ENCODE results near the gene CORO1C. TPM values are rescaled to one million over a fixed set of nuclear protein-coding genes. Genes with fewer than 3 reads are reported as not detected.
"Not testable (repeated sequence)": the region's sequence is repeated elsewhere in the genome, so short reads cannot be mapped to it uniquely, and the experiment has no call there.

Gene CORO1C
- total RNA-seq, 1 experiment from 2014 or later = 14.9 TPM

DNA sequence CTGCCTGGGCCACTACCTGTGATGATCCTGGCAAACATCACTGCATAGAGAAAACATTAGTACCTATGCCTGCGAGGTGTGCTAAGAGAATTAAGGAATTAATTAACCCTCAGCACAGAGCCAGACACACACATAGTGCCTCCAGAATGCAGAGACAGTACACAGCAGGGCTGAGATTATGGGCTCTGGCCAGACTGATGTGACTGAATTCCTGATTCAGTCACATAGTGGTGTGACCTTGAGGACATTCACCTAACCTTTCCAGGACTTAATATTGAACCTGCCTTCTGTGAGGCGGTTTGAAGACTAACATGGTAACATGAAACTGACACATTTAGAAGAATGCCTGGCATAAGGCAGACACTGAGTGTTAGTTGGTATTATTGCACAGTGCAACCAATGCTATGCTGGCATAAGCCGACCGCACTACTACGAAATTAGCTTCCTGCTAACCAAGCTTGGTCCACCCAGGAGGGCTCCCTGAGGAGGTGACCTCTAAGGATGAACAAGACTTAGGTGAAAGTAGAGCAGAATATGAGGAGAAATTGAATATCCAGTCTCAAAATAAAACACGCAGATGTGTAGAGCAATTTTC lies 65.6 kb downstream of the CORO1C start:
- Histone ChIP-seq H3K9ac (ENCODE audit: low read length) (peak overlapping the region; percentile 18; the same call in 1 of the 2 replicates), H3K36me3 (ENCODE audit: insufficient read depth, low read length) (no peaks in the 10 kb centered on the region), H3K4me1 (ENCODE audit: low read length) (peaks cover 51% of the 10 kb centered on the region), H3K79me2 (ENCODE audit: low read length) (no peaks in the 10 kb centered on the region), H3K27ac (ENCODE audit: low read length) (no peak overlapping the region), H3K9me2 (replicated peaks; ENCODE audit: insufficient read depth, low read length) (no peaks in the 10 kb centered on the region), H4K20me1 (ENCODE audit: insufficient read depth, low read depth, low read length) (peaks cover 15% of the 10 kb centered on the region; the same call in 1 of the 2 replicates), H3K27me3 (ENCODE audit: low read length) (no peaks in the 10 kb centered on the region), H2AFZ (ENCODE audit: low read length) (no peak overlapping the region), H3K4me3 (ENCODE audit: low read length) (no peak overlapping the region), H3K9me3 (ENCODE audit: low read length) (peaks cover 3% of the 10 kb centered on the region; the same call in 1 of the 2 replicates), H3K4me2 (ENCODE audit: low read depth, low read length, poor library complexity, severe bottlenecking) (peak overlapping the region; percentile 87)
- no peak for DNase-seq

DNA sequence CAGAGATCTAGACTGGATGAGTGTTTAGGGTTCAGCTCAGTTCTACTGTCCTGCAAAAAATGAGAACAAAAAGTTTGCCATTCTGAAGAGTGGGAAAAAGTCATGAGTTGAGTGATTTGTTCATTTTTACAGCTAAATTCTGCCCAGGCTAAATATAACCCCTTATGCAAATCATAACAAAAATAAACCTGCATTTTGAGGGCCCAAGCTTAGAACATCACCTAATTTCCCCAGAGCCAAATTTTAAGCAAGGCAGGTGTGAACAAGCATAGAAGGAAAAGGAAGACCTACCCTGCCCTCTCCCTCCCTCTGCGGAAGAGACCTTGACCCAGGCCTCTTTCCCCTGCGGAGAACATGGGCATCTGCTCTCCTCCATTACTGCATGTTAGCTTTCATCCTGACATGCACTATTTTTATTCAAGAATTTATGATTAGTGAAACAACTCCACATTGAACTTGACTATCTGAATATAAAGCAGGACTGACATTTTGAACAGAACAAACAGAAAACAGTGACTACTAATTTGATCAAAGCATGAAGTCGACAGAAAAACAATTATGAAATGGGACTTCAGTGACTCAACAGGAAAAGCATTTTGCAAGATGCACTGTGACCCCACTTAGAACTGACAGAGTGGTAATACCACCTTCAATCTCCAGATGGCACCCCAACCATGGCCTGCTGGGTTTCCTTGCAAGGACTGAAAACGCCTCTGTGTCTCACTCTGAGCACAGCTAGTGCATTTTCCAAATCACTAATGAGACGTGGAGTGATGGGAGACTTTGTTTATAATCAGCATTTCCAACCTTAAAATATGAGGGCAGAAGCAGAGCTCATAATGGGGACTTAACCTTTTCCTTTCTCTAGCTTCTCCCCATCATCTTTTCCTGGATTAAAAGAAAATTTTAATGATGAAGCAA lies 66.7 kb downstream of the CORO1C start:
- H3K27me3 ChIP-seq (ENCODE audit: low read length) = no peaks in the 10 kb centered on the region
- no peaks in the 10 kb centered on the region for H3K79me2 ChIP-seq (ENCODE audit: low read length)
- peaks cover 51% of the 10 kb centered on the region for H3K4me1 ChIP-seq (ENCODE audit: low read length)
- peak overlapping the region; percentile 91 for H3K27ac ChIP-seq (ENCODE audit: low read length)
- H2AFZ ChIP-seq (ENCODE audit: low read length) = no peak overlapping the region
- H3K4me2 ChIP-seq (ENCODE audit: low read depth, low read length, poor library complexity, severe bottlenecking) = peak overlapping the region; percentile 87
- no peaks in the 10 kb centered on the region for H3K36me3 ChIP-seq (ENCODE audit: insufficient read depth, low read length)
- DNase-seq = peak; percentile 93
- H3K9me3 ChIP-seq (ENCODE audit: low read length) = peaks cover 3% of the 10 kb centered on the region; the same call in 1 of the 2 replicates
- H4K20me1 ChIP-seq (ENCODE audit: insufficient read depth, low read depth, low read length) = peaks cover 15% of the 10 kb centered on the region; the same call in 1 of the 2 replicates
- peak overlapping the region; percentile 48 for H3K9ac ChIP-seq (ENCODE audit: low read length)
- H3K4me3 ChIP-seq (ENCODE audit: low read length) = peak overlapping the region; percentile 55
- no peaks in the 10 kb centered on the region for H3K9me2 ChIP-seq (replicated peaks; ENCODE audit: insufficient read depth, low read length)

DNA sequence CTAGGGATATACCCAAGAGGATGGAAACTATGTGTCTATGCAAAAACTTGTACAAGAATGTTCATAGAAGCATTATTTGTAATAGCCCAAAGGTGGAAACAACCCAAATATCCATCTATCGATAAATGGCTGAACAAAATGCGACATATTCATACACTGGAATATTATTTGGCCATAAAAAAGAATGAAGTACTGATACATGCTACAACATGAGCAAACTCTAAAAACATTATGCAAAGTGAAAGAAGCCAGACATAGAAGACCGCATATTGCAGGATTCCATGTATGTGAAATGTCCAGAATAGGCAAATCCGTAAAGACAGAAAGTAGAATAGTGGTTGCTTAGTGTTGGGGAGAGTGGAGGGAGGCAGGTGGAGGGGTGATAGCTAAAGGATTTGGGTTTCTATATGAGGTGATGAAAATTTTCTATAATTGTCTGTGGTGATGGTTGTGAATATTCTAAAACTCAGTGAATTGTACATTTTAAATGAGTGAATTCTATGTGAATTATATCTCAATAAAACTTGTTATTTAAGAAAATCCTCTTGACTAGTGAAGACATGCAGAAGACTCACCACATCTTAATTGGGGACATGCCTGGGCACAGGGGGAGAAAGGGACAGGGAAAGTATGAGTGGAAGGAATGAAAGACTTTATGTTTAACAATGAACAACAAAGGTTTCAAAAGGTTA lies 67.8 kb downstream of the CORO1C start:
- Histone ChIP-seq H4K20me1 (ENCODE audit: insufficient read depth, low read depth, low read length) (peaks cover 15% of the 10 kb centered on the region; the same call in 1 of the 2 replicates), H3K36me3 (ENCODE audit: insufficient read depth, low read length) (no peaks in the 10 kb centered on the region), H3K79me2 (ENCODE audit: low read length) (no peaks in the 10 kb centered on the region), H3K4me2 (ENCODE audit: low read depth, low read length, poor library complexity, severe bottlenecking) (peak overlapping the region; percentile 87), H2AFZ (ENCODE audit: low read length) (no peak overlapping the region), H3K9ac (ENCODE audit: low read length) (no peak overlapping the region), H3K4me1 (ENCODE audit: low read length) (peaks cover 51% of the 10 kb centered on the region), H3K27me3 (ENCODE audit: low read length) (no peaks in the 10 kb centered on the region), H3K4me3 (ENCODE audit: low read length) (no peak overlapping the region), H3K9me3 (ENCODE audit: low read length) (peaks cover 3% of the 10 kb centered on the region; the same call in 1 of the 2 replicates), H3K9me2 (replicated peaks; ENCODE audit: insufficient read depth, low read length) (no peaks in the 10 kb centered on the region), H3K27ac (ENCODE audit: low read length) (peak overlapping the region; percentile 91)
- DNase-seq = no peak

DNA sequence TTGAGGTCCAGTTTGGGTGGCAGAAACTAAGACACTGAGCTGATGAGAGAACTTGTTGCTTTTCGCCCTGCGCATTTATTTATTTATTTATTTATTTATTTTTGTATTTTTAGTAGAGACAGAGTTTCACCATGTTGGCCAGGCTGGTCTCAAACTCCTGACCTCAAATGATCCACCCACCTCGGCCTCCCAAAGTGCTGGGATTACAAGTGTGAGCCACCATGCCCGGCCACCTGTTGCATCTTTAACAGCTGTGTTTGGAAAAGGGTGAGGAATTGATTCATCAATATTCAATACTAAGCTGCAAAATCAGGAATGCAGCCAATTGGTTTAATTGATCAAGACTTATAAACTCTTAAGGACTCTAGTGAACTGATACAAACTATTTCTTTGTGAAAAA lies 73.2 kb downstream of the CORO1C start:
- not testable (repeated sequence) for H2AFZ ChIP-seq (ENCODE audit: low read length); H3K4me2 ChIP-seq (ENCODE audit: low read depth, low read length, poor library complexity, severe bottlenecking)

DNA sequence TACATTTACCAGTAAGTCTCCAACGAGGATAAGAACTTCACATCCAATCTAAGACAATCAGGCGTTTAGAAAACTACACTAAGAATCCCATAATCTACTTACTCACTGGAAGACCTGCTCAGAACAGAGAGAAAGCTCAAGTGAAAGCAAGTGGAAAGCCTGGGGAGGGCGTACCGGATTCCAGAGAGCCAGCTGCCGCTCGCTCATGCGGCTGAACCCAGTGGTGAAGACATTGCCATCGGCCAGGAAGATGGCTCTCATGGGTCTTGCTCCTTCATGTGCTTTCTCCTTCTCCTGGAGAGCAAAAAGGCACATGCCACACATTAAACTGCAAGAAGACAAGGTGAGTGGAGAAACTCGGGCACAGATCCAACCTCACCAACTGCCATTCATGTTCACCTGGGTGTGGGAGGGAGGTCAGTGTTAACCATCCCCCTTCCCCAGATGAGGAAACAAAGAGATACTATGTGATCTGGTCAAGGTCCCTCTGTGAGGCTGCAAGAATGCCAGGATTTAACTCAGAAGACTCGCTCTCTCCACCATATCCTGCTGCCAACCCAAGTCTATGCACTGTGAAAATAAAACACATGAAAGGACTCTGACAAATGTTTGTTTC lies 74.1 kb downstream of the CORO1C start:
- Histone ChIP-seq H3K27ac (ENCODE audit: low read length) (no peak overlapping the region), H3K4me3 (ENCODE audit: low read length) (no peak overlapping the region), H3K4me2 (ENCODE audit: low read depth, low read length, poor library complexity, severe bottlenecking) (no peak overlapping the region), H3K9me3 (ENCODE audit: low read length) (no peaks in the 10 kb centered on the region), H3K36me3 (ENCODE audit: insufficient read depth, low read length) (no peaks in the 10 kb centered on the region), H3K4me1 (ENCODE audit: low read length) (peaks cover 19% of the 10 kb centered on the region), H4K20me1 (ENCODE audit: insufficient read depth, low read depth, low read length) (no peaks in the 10 kb centered on the region), H3K9me2 (replicated peaks; ENCODE audit: insufficient read depth, low read length) (no peaks in the 10 kb centered on the region), H3K27me3 (ENCODE audit: low read length) (peaks cover 2% of the 10 kb centered on the region; the same call in 1 of the 2 replicates), H3K9ac (ENCODE audit: low read length) (no peak overlapping the region), H3K79me2 (ENCODE audit: low read length) (no peaks in the 10 kb centered on the region), H2AFZ (ENCODE audit: low read length) (no peak overlapping the region)
- DNase-seq = no peak

More for the DNA sequence above, 73.2 kb downstream of the CORO1C start:
- not testable (repeated sequence) for H3K9me2 ChIP-seq (replicated peaks; ENCODE audit: insufficient read depth, low read length); H3K36me3 ChIP-seq (ENCODE audit: insufficient read depth, low read length); DNase-seq; H3K27me3 ChIP-seq (ENCODE audit: low read length); H4K20me1 ChIP-seq (ENCODE audit: insufficient read depth, low read depth, low read length); H3K27ac ChIP-seq (ENCODE audit: low read length); H3K9ac ChIP-seq (ENCODE audit: low read length); H3K79me2 ChIP-seq (ENCODE audit: low read length); H3K4me3 ChIP-seq (ENCODE audit: low read length); H3K9me3 ChIP-seq (ENCODE audit: low read length)
- H3K4me1 ChIP-seq (ENCODE audit: low read length) = peaks cover 14% of the 10 kb centered on the region

DNA sequence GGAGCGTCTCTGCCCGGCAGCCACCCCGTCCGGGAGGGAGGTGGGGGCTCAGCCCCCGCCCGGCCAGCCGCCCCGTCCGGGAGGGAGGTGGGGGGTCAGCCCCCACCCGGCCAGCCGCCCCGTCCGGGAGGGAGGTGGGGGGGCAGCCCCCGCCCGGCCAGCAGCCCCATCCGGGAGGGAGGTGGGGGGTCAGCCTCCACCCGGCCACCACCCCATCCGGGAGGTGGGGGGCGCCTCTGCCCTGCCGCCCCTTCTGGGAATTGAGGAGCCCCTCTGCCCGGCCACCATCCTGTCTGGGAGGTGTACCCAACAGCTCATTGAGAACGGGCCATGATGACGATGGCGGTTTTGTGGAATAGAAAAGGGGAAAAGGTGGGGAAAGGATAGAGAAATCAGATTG lies 75.1 kb downstream of the CORO1C start:
- not testable (repeated sequence) for H3K27me3 ChIP-seq (ENCODE audit: low read length); H4K20me1 ChIP-seq (ENCODE audit: insufficient read depth, low read depth, low read length); H3K27ac ChIP-seq (ENCODE audit: low read length); H3K36me3 ChIP-seq (ENCODE audit: insufficient read depth, low read length); H3K9me2 ChIP-seq (replicated peaks; ENCODE audit: insufficient read depth, low read length); H3K79me2 ChIP-seq (ENCODE audit: low read length); H3K9me3 ChIP-seq (ENCODE audit: low read length); H3K9ac ChIP-seq (ENCODE audit: low read length); DNase-seq; H3K4me3 ChIP-seq (ENCODE audit: low read length); H2AFZ ChIP-seq (ENCODE audit: low read length); H3K4me2 ChIP-seq (ENCODE audit: low read depth, low read length, poor library complexity, severe bottlenecking)
- H3K4me1 ChIP-seq (ENCODE audit: low read length) = peaks cover 24% of the 10 kb centered on the region

DNA sequence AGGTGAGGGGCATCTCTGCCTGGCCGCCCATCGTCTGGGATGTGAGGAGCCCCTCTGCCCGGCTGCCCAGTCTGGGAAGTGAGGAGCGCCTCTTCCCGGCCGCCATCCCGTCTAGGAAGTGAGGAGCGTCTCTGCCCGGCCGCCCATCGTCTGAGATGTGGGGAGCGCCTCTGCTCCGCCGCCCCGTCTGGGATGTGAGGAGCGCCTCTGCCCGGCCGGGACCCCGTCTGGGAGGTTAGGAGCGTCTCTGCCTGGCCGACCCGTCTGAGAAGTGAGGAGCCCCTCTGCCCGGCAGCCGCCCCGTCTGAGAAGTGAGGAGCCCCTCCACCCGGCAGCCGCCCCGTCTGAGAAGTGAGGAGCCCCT lies 75.5 kb downstream of the CORO1C start:
- not testable (repeated sequence) for H3K4me3 ChIP-seq (ENCODE audit: low read length); H3K9me3 ChIP-seq (ENCODE audit: low read length); DNase-seq; H3K9me2 ChIP-seq (replicated peaks; ENCODE audit: insufficient read depth, low read length); H3K9ac ChIP-seq (ENCODE audit: low read length); H3K27me3 ChIP-seq (ENCODE audit: low read length); H3K36me3 ChIP-seq (ENCODE audit: insufficient read depth, low read length); H4K20me1 ChIP-seq (ENCODE audit: insufficient read depth, low read depth, low read length); H3K4me2 ChIP-seq (ENCODE audit: low read depth, low read length, poor library complexity, severe bottlenecking); H2AFZ ChIP-seq (ENCODE audit: low read length); H3K79me2 ChIP-seq (ENCODE audit: low read length); H3K27ac ChIP-seq (ENCODE audit: low read length)
- H3K4me1 ChIP-seq (ENCODE audit: low read length) = peaks cover 24% of the 10 kb centered on the region

DNA sequence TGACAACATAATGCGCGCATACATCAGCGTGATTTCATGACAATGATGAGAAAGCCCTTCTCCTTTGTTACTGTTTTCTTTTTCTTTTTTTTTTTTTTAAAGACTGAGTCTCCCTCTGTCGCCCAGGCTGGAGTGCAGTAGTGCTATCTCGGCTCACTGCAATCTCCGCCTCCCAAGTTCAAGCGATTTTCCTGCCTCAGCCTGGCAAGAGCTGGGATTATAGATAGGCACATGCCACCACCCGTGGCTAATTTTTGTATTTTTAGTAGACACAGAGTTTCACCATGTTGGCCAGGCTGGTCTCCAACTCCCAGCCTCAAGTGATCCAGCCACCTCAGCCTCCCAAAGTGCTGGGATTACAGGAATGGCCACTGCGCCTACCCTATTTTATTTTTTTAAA lies 76.7 kb downstream of the CORO1C start:
- H3K9me2 ChIP-seq (replicated peaks; ENCODE audit: insufficient read depth, low read length); H4K20me1 ChIP-seq (ENCODE audit: insufficient read depth, low read depth, low read length); H3K9me3 ChIP-seq (ENCODE audit: low read length); H3K4me3 ChIP-seq (ENCODE audit: low read length); H2AFZ ChIP-seq (ENCODE audit: low read length); H3K4me2 ChIP-seq (ENCODE audit: low read depth, low read length, poor library complexity, severe bottlenecking); H3K36me3 ChIP-seq (ENCODE audit: insufficient read depth, low read length); H3K27me3 ChIP-seq (ENCODE audit: low read length); DNase-seq; H3K27ac ChIP-seq (ENCODE audit: low read length); H3K9ac ChIP-seq (ENCODE audit: low read length); H3K79me2 ChIP-seq (ENCODE audit: low read length): not testable (repeated sequence)
- peaks cover 24% of the 10 kb centered on the region for H3K4me1 ChIP-seq (ENCODE audit: low read length)

All from Karpas-422 (cell line).